HepG2 (cell line): ENCODE measurements around the gene PPP4R1. TPM values are rescaled to one million over a fixed set of nuclear protein-coding genes. Genes with fewer than 3 reads are reported as not detected.
A peak's percentile ranks its signal among the peaks of the same experiment; 100 is the strongest.

Source experiments
- ATAC-seq: fragments of 200-7000 bp; cut with Tn5 transposase; 3 replicates; pipeline ENCODE4 v1.9.1; 2020; ENCODE audit warnings: mild to moderate bottlenecking, moderate library complexity
- BruUV-seq: library from RNA; stranded (reverse); fragments of 400-500 nt; replicated peaks from 2 replicates; lab custom pipeline; 2021; lab: Mats Ljungman, UMichigan
- CTCF ChIA-PET: fragments of 300-600 bp; formaldehyde crosslinking; extraction: SDS; loops from one replicate; lab custom pipeline; 2021; ENCODE audit warnings: low total read pairs, inconsistent platforms, low intra/inter-chr PET ratio; lab: Yijun Ruan, JAX
- POLR2A ChIA-PET: fragments of 350-600 bp; sonication (Branson Sonifier 250); formaldehyde crosslinking; loops from one replicate; lab custom pipeline; 2020; ENCODE audit warnings: antibody characterized with exemption, inconsistent platforms; lab: Yijun Ruan, JAX
- DNase-seq: peaks from one replicate; pipeline ENCODE4 v3.0.0-alpha.2; 2015; ENCODE audit warnings: low spot score
- FAIRE-seq: peaks from 3 replicates; lab custom pipeline; 2011; peaks lifted over from hg19 to GRCh38; lab: Jason Lieb, UNC
- H2AFZ ChIP-seq: one replicate; pipeline ENCODE4 v1.6.1; 2011; ENCODE audit warnings: low read length, inconsistent platforms
- H3K27ac ChIP-seq: fragments of 300-600 bp; 3 replicates; pipeline ENCODE4 v1.8.0; 2011; ENCODE audit warnings: mixed run types, mild to moderate bottlenecking, mixed read lengths, low read length, inconsistent platforms; ENCODE audit not compliant: insufficient read depth; ENCODE audit errors: extremely low read length
- H3K27me3 ChIP-seq, 2 experiments: fragments of 200-600 bp in 1 of 2; 2 replicates in 1 of 2; 3 replicates in 1 of 2; pipeline versions ENCODE4 v1.6.0 to v1.8.0; 2011; ENCODE audit warnings: low read length in 2 of 2, mild to moderate bottlenecking in 2 of 2, moderate library complexity in 2 of 2, inconsistent platforms in 1 of 2; ENCODE audit not compliant: insufficient read depth in 2 of 2, control insufficient read depth in 1 of 2
- H3K36me3 ChIP-seq, 2 experiments: fragments of 200-600 bp in 1 of 2; replicated peaks in 1 of 2; 2 replicates in 1 of 2; 3 replicates in 1 of 2; pipeline versions ENCODE4 v1.5.1 to v1.8.0; 2011; ENCODE audit warnings: low read length in 2 of 2, inconsistent platforms in 1 of 2; ENCODE audit not compliant: insufficient read depth in 2 of 2, control insufficient read depth in 1 of 2
- H3K4me1 ChIP-seq: 2 replicates; pipeline ENCODE4 v1.5.1; 2012; ENCODE audit warnings: low read length, inconsistent platforms; ENCODE audit not compliant: insufficient read depth
- H3K4me2 ChIP-seq: 2 replicates; pipeline ENCODE4 v1.6.0; 2011; ENCODE audit warnings: low read depth, low read length, inconsistent platforms
- H3K4me3 ChIP-seq, 3 experiments: fragments of 200-600 bp in 1 of 3; sonication (generic), shearing (Covaris generic) in 1 of 3; replicated peaks in 1 of 3; 2 replicates each; pipeline ENCODE4 v1.5.1; 2011 to 2016; ENCODE audit warnings: low read length in 3 of 3, inconsistent platforms in 2 of 3, low read depth in 2 of 3, mild to moderate bottlenecking in 2 of 3, control low read depth in 1 of 3, mixed read lengths in 1 of 3; ENCODE audit not compliant: insufficient read depth in 1 of 3
- H3K79me2 ChIP-seq: one replicate; pipeline ENCODE4 v1.6.1; 2011; ENCODE audit warnings: low read length, inconsistent platforms; ENCODE audit not compliant: insufficient read depth
- H3K9ac ChIP-seq: 2 replicates; pipeline ENCODE4 v1.6.0; 2011; ENCODE audit warnings: mild to moderate bottlenecking, low read depth, low read length, inconsistent platforms; ENCODE audit not compliant: insufficient read depth
- H3K9me3 ChIP-seq: 2 replicates; pipeline ENCODE4 v1.5.1; 2012; ENCODE audit warnings: mild to moderate bottlenecking, low read length
- H4K20me1 ChIP-seq: 2 replicates; pipeline ENCODE4 v1.6.0; 2011; ENCODE audit warnings: inconsistent platforms, mild to moderate bottlenecking, low read length, moderate library complexity; ENCODE audit not compliant: insufficient read depth
- ASH2L ChIP-seq: fragments of 300-600, 200-600 bp; sonication (generic); IDR thresholded peaks from 2 replicates; pipeline ENCODE4 v1.7.0; 2017; ENCODE audit warnings: low read depth, mild to moderate bottlenecking, moderate library complexity, mixed read lengths, low read length; ENCODE audit not compliant: insufficient read length
- EP300 ChIP-seq, 3 experiments: sonication (generic) in 1 of 3; formaldehyde crosslinking in 1 of 3; IDR thresholded peaks; 2 replicates each; pipeline versions ENCODE4 v1.5.1 to v1.6.1; 2011 to 2020; ENCODE audit warnings: low read depth in 2 of 3, low read length in 2 of 3, borderline replicate concordance in 1 of 3, improper control_type of control experiment in 1 of 3, mild to moderate bottlenecking in 1 of 3, missing genetic modification reagents in 1 of 3, moderate library complexity in 1 of 3
- JDP2 ChIP-seq: sonication (generic); formaldehyde crosslinking; IDR thresholded peaks from 2 replicates; pipeline ENCODE4 v1.8.1; 2022; ENCODE audit warnings: missing genetic modification reagents, borderline replicate concordance
- MAFK ChIP-seq, 2 experiments: IDR thresholded peaks in 1 of 2; conservative IDR thresholded peaks in 1 of 2; 2 replicates each; pipeline ENCODE4 v1.6.1; 2011; ENCODE audit warnings: improper control_type of control experiment in 2 of 2, low read length in 2 of 2
- SMARCE1 ChIP-seq: fragments of 450-650 bp; IDR thresholded peaks from 2 replicates; pipeline ENCODE4 v1.6.1; 2017; ENCODE audit warnings: borderline replicate concordance
- SOX13 ChIP-seq, 3 experiments: fragments of 450-650 bp in 1 of 3; sonication (generic) in 1 of 3; formaldehyde crosslinking in 1 of 3; IDR thresholded peaks in 2 of 3; conservative IDR thresholded peaks in 1 of 3; 2 replicates each; pipeline versions ENCODE4 v1.5.0 to v1.6.1; 2016 to 2020; ENCODE audit warnings: antibody characterized with exemption in 1 of 3, mild to moderate bottlenecking in 1 of 3, missing compliant biosample characterization in 1 of 3, missing genetic modification reagents in 1 of 3, moderate library complexity in 1 of 3
- WGBS: methylation state at CpG from one replicate; pipeline ENCODE4 v1.1.6; 2017; ENCODE audit warnings: low lambda C conversion rate; 5-methylcytosine and 5-hydroxymethylcytosine counted together
- in situ Hi-C: cut with HindIII; loops from 2 replicates; pipeline ENCODE4 v1.10.0; 2017; ENCODE audit warnings: low pct_unique_long_range_greater_than_20kb; ENCODE audit not compliant: extremely low pct_ligation_motif_present
- intact Hi-C: fragments of 100-400 bp; cut with micrococcal nuclease; formaldehyde crosslinking; loops from one replicate; pipeline ENCODE4 v1.10.0; 2022; ENCODE audit not compliant: unreplicated experiment
- polyA plus RNA-seq, 8 experiments: library from polyadenylated mRNA; depleted of rRNA in 3 of 8; stranded (reverse) in 7 of 8; unstranded in 1 of 8; fragments of >200 nt; fragmentation: Illumina TruSeq in 4 of 8; extraction: Trizol in 4 of 8; gene quantifications; 2 replicates each; pipeline versions ENCODE4 v1.2.1 to v1.2.3, GENCODE V29; 2011 to 2016; ENCODE audit warnings: low read depth in 4 of 8, missing spikeins in 1 of 8, mixed read lengths in 1 of 8; ENCODE audit not compliant: insufficient read depth in 1 of 8
- total RNA-seq, 5 experiments: library from RNA; depleted of rRNA; stranded (reverse); fragments of >200 nt; fragmentation: Illumina TruSeq; extraction: Trizol; gene quantifications; 2 replicates each; pipeline ENCODE4 v1.2.3, GENCODE V29; 2016; ENCODE audit warnings: low read depth in 1 of 5
- TF ChIP-seq, protein P1 (sequence below): sonication (generic); formaldehyde crosslinking; IDR thresholded peaks from 2 replicates; pipeline ENCODE4 v1.8.1; 2023; ENCODE audit warnings: missing genetic modification reagents, mild to moderate bottlenecking, borderline replicate concordance
- TF ChIP-seq, protein P2 (sequence below): sonication (generic); formaldehyde crosslinking; IDR thresholded peaks from 2 replicates; pipeline ENCODE4 v1.8.1; 2023; ENCODE audit warnings: mild to moderate bottlenecking, missing genetic modification reagents, borderline replicate concordance
- TF ChIP-seq, protein P3 (sequence below): sonication (generic); formaldehyde crosslinking; IDR thresholded peaks from 2 replicates; pipeline ENCODE4 v1.9.0; 2021; ENCODE audit warnings: missing genetic modification reagents, mild to moderate bottlenecking, borderline replicate concordance

Gene PPP4R1
- total and polyA plus RNA-seq, 2 of the 13 experiments (the other 11 are each of a cell fraction or from before 2014, with no cell fraction given), result 66.5 to 72.4 TPM

DNA sequence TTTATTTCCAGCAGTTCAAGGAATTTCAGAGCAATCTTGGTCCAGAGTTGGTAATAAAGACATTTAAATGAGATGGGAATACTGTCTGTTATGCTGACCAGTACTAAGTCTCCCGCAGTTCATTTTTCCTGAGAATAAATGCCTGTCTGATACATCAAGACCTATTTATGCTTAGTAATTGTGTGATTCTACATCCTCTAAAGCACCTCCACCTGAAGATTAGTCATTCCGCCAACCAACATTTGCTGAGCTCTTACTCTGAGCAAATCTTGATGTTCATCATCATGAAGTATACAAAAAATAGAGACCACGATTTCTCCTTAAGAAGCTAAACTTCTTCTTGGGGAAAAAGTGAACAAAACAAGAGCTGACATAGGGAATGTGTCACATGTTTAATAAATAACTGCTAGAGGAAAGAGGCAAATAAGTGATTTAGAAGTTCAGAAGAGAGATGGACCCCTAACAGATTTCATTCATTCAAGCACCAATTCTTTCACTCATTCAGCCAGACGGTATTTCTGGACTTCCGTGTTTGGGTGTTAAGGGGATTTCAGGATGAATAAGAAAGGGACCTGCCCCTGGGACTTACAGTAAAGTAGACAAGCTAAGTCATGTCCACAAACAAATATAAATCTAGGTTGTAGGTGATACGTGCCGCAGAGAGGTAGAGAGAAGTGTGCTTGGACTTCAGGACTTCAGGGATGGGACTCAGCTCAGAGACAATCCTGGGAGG lies 34.2 kb upstream of the PPP4R1 start (continued):
- no peak for TF ChIP-seq ASH2L
- no peak for TF ChIP-seq EP300 (IDR thresholded peaks at IDR 0.05; ENCODE audit: low read depth in 2 of 2, low read length in 2 of 2)
- no peak for TF ChIP-seq EP300 (CRISPR knock-in tag; IDR thresholded peaks at IDR 0.05; ENCODE audit: borderline replicate concordance)
- TF ChIP-seq, protein P1, sequence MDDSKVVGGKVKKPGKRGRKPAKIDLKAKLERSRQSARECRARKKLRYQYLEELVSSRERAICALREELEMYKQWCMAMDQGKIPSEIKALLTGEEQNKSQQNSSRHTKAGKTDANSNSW, result no peak

DNA sequence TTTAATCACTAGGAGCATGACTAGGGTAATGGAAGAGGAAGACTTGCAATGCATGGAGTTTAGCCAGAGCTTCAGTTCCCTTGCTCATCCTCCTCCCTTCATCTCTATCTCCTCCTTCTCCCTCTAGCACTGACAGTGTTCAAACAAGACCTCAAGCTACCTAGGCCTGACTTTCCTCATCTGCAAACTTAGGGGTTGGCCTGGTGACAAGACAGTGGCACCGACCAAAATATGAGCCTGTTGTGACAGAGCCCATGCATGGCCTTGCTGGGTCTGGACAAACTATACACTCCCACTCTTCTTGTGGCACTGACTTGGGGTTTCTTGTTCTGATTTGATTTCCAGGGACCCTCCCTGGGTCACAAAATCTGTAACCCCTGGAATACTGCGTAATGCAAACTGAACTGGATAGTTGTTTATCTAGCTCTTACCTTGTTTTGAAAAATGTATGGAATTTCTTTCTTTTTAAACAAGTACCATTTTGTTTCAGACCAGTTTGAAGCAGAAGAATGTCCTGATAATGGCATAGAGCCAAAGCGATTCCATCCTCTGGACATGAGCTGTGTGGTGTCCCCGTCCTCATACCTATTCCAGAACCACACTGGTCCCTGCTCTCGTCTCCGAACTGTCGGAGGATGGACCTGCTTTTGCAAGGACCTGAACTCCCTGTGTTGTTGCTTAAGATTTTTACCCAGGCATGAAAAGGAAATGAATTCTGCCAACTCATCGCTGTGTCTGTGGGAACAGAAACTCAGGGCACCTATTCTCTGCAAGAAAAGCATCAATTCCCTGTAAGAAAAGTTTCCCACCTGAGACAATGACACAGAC lies 33.4 kb upstream of the PPP4R1 start:
- Histone ChIP-seq H2AFZ (no peak overlapping the region), H3K9me3 (no peaks in the 10 kb centered on the region), H3K36me3 (no peaks in the 10 kb centered on the region), H3K27me3 (peaks cover 0 to 3% of the 10 kb centered on the region in 2 experiments; a peak in 2 of 5 replicates), H3K4me1 (peaks cover 46% of the 10 kb centered on the region), H3K79me2 (no peaks in the 10 kb centered on the region), H3K27ac (no peak overlapping the region), H3K4me2 (peak overlapping the region; percentile 25), H3K4me3 (no peak overlapping the region), H4K20me1 (no peaks in the 10 kb centered on the region), H3K9ac (no peak overlapping the region)
- ChIA-PET CTCF (no interaction called here), POLR2A (no interaction called here)
- 12% methylated on average over 8 of the region's 8 CpGs for WGBS
- intact Hi-C loops, result no loop called here
- DNase-seq (peak; percentile 54), ATAC-seq (peak; percentile 64), FAIRE-seq (peak; percentile 39)
- in situ Hi-C loops, result no loop called here
- no TSS peak for BruUV-seq
- TF ChIP-seq SOX13 (IDR thresholded peaks at IDR 0.05) (no peak), SOX13 (CRISPR knock-in tag; conservative IDR thresholded peaks at IDR 0.05 in 1 of 2, IDR thresholded peaks at IDR 0.05 in 1 of 2) (0 out of 4 replicates have a peak, but pooled peaks of 1 of the 2 experiments have one; percentile 11), MAFK (conservative IDR thresholded peaks at IDR 0.05 in 1 of 2, IDR thresholded peaks at IDR 0.05 in 1 of 2; ENCODE audit: low read length in 2 of 2) (peak in 1 of 2 experiments; percentile 23; a peak in 1 of 4 replicates), JDP2 (CRISPR knock-in tag) (no peak), SMARCE1 (no peak)
- TF ChIP-seq, protein P2, sequence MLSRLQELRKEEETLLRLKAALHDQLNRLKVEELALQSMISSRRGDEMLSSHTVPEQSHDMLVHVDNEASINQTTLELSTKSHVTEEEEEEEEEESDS, result no peak
- TF ChIP-seq, protein P3, sequence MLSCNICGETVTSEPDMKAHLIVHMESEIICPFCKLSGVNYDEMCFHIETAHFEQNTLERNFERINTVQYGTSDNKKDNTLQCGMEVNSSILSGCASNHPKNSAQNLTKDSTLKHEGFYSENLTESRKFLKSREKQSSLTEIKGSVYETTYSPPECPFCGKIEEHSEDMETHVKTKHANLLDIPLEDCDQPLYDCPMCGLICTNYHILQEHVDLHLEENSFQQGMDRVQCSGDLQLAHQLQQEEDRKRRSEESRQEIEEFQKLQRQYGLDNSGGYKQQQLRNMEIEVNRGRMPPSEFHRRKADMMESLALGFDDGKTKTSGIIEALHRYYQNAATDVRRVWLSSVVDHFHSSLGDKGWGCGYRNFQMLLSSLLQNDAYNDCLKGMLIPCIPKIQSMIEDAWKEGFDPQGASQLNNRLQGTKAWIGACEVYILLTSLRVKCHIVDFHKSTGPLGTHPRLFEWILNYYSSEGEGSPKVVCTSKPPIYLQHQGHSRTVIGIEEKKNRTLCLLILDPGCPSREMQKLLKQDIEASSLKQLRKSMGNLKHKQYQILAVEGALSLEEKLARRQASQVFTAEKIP (CRISPR knock-in tag), result no peak
